Activated CD8-positive, alpha-beta memory T cell treated with anti-CD3 and anti-CD28 coated beads for 48 hours (primary cell): ENCODE measurements around the gene EPM2AIP1.
"Not testable (repeated sequence)": the region's sequence is repeated elsewhere in the genome, so short reads cannot be mapped to it uniquely, and the experiment has no call there.

Experiments used
- DNase-seq, 3 experiments: peaks; one replicate each; pipeline ENCODE4 v3.0.0-alpha.2; 2020; ENCODE audit warnings: low read depth in 2 of 3, low spot score in 2 of 3

The EPM2AIP1 gene

GRCh38 chr3:36993326-36994283, 674 bp upstream of the EPM2AIP1 start, which contains the start of gene MLH1:
Gene MLH1, plus strand, starts transcription at chr3:36993518. Its CDS starts 30 bp downstream, at chr3:36993548.
- DNase-seq = peak; percentile 89 to 92 (median 90)

- peak in 1 of 3 experiments; percentile 14 for DNase-seq
Measured at GRCh38 chr3:36991923-36992805, 767 bp downstream of the EPM2AIP1 start.

GRCh38 chr3:36991147-36991546, 1.8 kb downstream of the EPM2AIP1 start:
- DNase-seq = peak in 1 of 3 experiments; percentile 24

GRCh38 chr3:36989568-36989967, 3.4 kb downstream of the EPM2AIP1 start:
- no peak for DNase-seq

GRCh38 chr3:36989005-36989404, 3.9 kb downstream of the EPM2AIP1 start:
- no peak for DNase-seq

GRCh38 chr3:36988356-36988755, 4.6 kb downstream of the EPM2AIP1 start:
- DNase-seq = no peak

GRCh38 chr3:36981006-36981405, 11.9 kb downstream of the EPM2AIP1 start:
- no peak for DNase-seq

DNA sequence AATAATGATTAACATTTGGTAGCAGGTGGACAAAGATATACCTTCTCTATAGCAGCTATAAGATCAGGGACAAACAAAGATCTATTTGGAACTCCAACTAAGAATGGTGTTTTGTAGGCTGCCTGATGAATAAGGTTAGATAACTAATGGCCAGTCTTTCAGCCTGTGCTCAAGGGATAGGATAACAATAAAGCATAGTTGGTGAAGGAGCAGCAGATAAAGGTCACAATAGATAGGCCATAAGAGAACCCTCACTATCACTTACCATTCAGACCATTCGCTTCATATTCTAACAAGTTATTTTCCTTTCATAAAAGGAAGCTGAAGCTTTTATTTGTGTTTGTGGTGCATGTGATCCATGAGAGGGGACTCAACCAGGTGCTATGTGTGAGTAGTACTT, 19.8 kb downstream of the EPM2AIP1 start:
- no peak for DNase-seq

DNA sequence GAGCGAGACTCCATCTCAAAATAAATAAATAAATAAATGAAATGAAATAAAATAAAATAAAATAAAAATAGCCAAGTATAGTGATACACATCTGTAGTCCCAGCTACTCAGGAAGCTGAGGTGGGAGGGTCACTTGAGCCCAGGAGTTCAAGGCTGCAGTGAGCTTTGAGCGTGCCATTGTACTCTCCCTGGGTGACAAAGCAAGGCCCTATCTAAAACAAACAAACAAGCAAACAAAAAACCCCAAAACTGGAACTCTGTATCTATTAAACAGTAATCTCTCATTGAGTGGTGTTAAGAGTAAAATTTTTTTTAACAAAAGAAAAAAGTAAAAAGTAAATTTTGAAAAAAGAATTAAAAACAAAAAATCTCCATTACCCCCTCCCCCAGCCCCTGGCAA, 20.8 kb downstream of the EPM2AIP1 start:
- DNase-seq = no peak

GRCh38 chr3:36969540-36970432, 23.1 kb downstream of the EPM2AIP1 start:
- DNase-seq = peak in 1 of 3 experiments; percentile 27

GRCh38 chr3:36969085-36969484, 23.8 kb downstream of the EPM2AIP1 start:
- DNase-seq = no peak

GRCh38 chr3:36965440-36965839, 27.5 kb downstream of the EPM2AIP1 start:
- no peak for DNase-seq

DNA sequence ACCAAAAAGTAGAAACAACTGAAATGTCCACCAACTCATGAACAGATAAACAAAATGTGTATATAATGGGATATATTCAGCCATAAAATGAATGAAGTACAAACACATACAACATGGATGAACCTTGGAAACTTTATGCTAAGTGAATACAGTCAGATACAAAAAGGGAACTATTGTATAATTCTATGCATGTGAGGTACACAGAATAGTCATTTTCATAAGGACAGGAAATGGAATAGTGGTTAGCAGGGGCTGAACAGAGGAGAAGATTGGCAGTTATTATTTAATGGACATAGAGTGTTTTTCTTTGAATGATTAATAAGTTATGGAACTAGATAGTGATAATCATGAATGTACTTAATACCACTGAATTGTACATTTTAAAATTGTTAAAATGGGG, 28.1 kb downstream of the EPM2AIP1 start:
- DNase-seq = no peak

DNA sequence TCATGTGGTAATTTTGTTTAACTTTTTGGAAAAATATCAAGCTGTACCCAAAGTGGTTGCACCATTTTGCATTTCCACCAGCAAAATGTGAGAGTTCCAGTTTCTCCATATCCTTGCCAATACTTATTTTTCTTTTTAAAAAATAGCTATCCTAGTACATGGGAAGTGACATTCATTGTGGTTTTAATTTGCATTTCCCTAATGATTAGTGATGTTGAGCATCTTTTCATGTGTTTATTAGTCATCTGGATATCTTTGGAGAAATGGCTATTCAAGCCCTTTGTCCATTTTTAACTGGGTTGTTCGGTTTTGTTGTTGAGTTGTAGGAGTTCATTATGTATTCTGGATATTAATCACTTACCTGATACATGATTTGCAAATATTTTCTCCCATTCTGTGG, 28.6 kb downstream of the EPM2AIP1 start:
- no peak for DNase-seq

DNA sequence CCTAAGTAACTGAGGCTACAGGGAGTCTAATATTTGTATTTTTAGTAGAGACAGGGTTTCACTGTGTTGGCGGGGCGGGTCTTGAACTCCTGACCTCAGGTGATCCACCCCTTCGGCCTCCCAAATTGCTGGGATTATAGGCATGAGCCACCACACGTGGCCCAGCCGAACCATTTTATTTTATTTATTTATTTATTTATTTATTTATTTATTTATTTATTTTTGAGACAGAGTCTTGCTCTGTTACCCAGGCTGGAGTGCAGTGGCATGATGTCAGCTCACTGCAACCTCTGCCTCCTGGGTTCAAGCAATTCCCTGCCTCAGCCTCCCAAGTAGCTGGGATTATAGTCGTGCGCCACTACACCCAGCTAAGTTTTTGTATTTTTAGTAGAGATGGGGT, 29.9 kb downstream of the EPM2AIP1 start:
- not testable (repeated sequence) for DNase-seq

- DNase-seq = no peak
Measured at GRCh38 chr3:36960502-36960901, 32.4 kb downstream of the EPM2AIP1 start.

DNA sequence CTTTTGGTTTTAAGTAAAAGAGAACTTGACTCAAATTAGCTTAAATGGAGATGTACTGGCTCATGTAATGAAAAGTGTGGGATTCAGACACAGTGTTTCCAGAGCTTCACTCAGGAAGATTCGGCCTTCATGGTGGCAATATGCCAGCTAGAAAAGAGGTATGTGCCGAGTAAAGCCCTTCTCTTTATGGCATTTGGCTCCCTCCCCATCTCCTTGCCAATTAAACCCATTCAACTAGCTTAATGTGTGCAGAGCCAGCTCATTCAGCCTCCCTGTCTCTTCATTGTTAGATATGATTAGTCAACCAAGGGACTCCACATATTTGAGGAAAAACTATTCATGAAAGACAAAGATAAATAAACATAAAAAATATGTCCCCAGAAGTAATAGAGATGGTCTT, 33.1 kb downstream of the EPM2AIP1 start:
- DNase-seq = no peak

DNA sequence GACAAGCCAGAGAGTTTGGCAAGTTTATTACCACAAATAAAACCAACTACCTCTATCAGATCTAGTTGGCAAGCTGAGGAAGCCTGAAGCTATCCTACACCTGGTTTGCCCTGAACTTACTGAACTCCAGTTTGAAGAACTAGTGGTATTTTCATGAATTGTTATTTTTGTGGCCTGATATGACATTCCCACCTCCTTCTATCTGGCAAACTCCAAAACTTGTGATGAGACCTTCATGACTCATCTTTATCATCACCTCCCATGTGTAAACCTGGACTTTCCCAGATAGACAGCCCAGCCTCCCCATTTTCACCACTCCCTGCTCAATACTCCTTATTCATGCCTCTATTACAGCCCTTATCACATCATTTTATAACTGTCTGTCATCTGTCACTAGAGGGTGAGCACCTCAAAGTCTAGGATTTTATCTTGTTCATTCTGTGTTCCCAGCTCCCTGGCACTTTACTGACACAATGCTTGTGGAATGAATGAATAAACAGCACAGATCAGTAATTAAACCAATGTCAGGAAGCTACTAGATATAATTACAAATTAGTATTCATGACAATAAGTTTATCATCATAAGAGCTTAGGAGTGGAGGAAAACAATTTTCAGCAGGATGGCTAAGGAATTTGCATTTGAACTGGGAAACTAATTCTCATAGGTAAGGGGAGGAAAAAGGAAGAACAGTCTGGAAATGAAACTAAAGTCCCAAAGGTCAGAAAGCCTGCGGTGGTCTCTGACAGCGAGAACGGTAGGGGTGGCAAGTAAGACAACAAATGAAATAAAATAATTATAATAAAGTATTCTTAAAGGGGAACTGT, 34.9 kb downstream of the EPM2AIP1 start:
- DNase-seq = no peak

- no peak for DNase-seq
Measured at GRCh38 chr3:36957063-36957462, 35.9 kb downstream of the EPM2AIP1 start.

GRCh38 chr3:36956155-36956554, 36.8 kb downstream of the EPM2AIP1 start:
- DNase-seq = no peak
